ENCODE measurements around the gene TRMT61A.

GRCh38 chr14:103548463-103549351 is 19.7 kb downstream of the TRMT61A start:
- no peak for TF ChIP-seq CTCF (IDR thresholded peaks at IDR 0.05)
- no peak for TF ChIP-seq ZFX (IDR thresholded peaks at IDR 0.05; ENCODE audit: borderline replicate concordance)
